Astrocyte of the spinal cord (primary cell): ENCODE results near the gene CRB1.

ENCODE experiments used
- DNase-seq: peaks from one replicate; pipeline ENCODE4 v3.0.0; 2011; ENCODE audit warnings: low read depth, low spot score
- H3K4me3 ChIP-seq: 2 replicates; pipeline ENCODE4 v1.5.1; 2011; ENCODE audit warnings: low read depth, mild to moderate bottlenecking, low read length, moderate library complexity
- in situ Hi-C: cut with HindIII; loops from 2 replicates; pipeline ENCODE4 v1.10.0; 2017; ENCODE audit warnings: low sequenced_read_pairs
- TF ChIP-seq, protein P1 (sequence below): IDR thresholded peaks from 2 replicates; pipeline ENCODE4 v1.5.1; 2012; ENCODE audit warnings: low read depth, mild to moderate bottlenecking, low read length, inconsistent platforms

The CRB1 gene

DNA sequence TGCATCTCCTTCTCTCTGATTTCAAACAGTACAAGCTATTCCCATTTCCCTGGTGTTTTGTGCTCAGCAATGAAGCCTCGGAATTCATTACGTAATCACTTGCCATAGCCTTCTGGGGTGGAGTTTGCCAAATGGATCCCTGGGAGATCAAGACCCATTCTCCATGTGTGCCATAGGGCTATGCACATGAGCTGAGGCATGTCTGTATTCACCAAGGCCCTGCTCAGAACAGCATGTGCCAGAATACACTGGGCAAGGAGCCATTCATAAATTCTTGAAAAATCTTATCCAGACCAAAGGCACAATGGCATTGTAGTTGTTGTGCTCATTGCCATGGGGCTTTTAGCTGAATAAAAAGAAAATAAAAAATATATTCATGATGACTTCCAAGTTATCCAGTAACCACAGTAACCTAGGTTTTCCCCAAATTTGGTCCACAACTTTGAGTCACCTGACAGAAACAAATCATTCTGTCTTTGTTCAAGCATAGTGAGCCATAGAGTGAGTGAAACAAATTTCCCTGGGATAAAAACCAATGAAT, 53.0 kb downstream of the CRB1 start:
- DNase-seq = peak; percentile 91
- TF ChIP-seq, protein P1, sequence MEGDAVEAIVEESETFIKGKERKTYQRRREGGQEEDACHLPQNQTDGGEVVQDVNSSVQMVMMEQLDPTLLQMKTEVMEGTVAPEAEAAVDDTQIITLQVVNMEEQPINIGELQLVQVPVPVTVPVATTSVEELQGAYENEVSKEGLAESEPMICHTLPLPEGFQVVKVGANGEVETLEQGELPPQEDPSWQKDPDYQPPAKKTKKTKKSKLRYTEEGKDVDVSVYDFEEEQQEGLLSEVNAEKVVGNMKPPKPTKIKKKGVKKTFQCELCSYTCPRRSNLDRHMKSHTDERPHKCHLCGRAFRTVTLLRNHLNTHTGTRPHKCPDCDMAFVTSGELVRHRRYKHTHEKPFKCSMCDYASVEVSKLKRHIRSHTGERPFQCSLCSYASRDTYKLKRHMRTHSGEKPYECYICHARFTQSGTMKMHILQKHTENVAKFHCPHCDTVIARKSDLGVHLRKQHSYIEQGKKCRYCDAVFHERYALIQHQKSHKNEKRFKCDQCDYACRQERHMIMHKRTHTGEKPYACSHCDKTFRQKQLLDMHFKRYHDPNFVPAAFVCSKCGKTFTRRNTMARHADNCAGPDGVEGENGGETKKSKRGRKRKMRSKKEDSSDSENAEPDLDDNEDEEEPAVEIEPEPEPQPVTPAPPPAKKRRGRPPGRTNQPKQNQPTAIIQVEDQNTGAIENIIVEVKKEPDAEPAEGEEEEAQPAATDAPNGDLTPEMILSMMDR = no peak
- in situ Hi-C loops = no loop called here
- no peak overlapping the region for H3K4me3 ChIP-seq

DNA sequence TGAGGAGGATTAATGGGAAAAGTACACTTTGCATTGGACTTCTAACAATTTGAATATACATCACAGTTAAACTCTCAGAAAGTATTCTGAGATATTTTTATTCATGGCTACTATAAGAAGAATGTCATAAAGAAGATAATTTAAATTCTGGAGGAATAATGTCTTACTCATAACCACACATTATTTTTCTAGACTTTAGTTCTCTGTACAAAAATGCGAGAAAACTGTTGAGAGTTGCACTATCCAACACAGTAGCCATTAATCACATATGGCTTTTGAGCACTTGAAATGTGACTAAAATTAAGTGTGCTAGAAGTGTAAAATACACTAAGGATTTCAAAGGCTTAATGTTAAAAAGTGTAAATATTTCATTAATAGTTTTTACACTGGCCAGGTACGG, 53.8 kb downstream of the CRB1 start:
- in situ Hi-C loops = no loop called here
- peak; percentile 35 for DNase-seq
- TF ChIP-seq, protein P1 = no peak
- no peak overlapping the region for H3K4me3 ChIP-seq

DNA sequence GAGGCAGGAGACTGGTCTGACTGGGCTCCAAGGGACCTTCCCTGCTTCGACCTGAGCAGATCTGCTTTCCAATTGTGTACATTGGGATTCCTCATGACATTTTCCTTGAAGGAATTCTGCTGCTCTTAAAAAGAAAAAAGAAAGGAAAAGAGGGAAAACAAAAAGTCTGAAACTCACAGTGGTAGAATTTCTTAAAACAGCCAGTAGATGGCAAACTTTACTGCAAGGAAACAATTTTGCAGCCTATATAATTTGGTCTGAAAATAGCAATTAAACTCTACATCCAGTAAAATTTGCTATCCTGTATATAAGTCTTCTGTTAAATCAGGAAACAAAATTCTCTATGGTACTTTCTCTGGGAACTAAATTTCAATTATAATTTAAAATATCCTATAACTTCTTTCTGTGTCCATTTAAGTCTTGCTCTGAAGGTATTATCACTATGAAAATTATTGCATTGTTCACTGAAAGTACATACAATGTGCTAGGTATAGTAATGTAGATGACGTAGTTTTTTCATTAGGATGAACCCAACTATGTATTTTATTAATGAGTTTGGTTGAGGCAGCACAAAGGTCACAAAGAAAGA, 59.8 kb downstream of the CRB1 start:
- DNase-seq = no peak
- H3K4me3 ChIP-seq = no peak overlapping the region
- TF ChIP-seq, protein P1 = peak; percentile 69
- in situ Hi-C loops = no loop called here

DNA sequence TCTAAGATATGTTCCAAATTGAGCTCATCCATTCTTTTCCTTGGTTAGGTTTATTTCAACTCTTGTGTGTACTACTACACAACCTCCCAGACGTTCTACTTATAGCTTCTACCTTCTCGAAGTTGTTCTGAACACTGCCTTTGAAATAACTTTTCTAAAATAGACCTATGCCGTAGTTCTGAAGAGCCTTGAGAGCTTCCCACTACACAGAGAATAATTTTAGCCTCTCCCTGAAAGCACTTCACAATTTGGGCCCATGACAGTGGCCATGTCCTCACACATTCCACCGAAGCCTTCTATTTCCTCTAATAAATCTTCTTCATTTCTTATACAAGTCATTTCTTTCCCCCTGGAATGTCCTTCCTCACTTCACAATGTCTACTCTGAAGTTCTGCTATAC, 62.2 kb downstream of the CRB1 start:
- no peak overlapping the region for H3K4me3 ChIP-seq
- TF ChIP-seq, protein P1 = no peak
- DNase-seq = no peak
- in situ Hi-C loops = no loop called here

DNA sequence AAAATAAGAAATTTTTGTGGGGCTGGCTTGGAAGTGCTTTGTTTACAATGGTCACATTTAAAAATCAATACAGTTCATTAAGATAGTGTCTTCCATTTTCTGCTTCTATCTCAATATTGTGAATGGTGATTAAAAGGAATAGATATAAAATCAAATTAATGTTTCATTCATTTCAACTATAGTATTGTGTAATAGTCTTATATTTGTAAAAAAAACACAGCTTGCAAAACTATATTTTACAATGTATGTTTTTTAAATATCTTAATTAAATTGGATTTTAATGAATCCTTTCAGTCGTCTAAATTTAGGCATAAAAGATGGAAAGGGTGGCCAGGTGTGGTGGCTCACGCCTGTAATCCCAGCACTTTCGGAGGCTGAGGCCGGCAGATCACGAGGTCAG, 63.5 kb downstream of the CRB1 start:
- no peak for DNase-seq
- H3K4me3 ChIP-seq = no peak overlapping the region
- in situ Hi-C loops = no loop called here
- TF ChIP-seq, protein P1 = no peak

DNA sequence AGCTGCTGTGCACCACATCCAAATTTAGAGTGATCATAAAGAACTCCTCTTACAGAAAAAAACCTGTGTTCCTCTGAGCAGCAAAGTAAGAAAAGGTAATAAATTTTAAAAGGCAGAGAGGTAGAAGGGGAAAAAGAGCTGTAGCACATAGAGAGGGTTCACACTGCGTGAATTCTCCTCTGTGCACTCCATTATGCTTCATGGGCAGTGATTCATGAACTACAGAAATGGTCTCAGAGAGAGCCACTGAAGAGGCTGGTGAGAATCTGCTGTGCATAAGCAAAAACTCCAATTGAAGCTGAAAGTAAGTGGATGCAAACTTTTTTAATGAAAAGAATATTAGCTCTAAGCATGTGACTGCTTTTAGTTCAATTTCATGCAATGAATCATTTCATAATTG, 65.0 kb downstream of the CRB1 start:
- DNase-seq = no peak
- TF ChIP-seq, protein P1 = no peak
- H3K4me3 ChIP-seq = no peak overlapping the region
- in situ Hi-C loops = no loop called here
